Activated CD4-positive, alpha-beta memory T cell treated with anti-CD3 and anti-CD28 coated beads for 36 hours (primary cell): ENCODE measurements around the gene APBA2. TPM values are rescaled to one million over a fixed set of nuclear protein-coding genes. Genes with fewer than 3 reads are reported as not detected.
"Not testable (repeated sequence)": the region's sequence is repeated elsewhere in the genome, so short reads cannot be mapped to it uniquely, and the experiment has no call there.

Experiments used
- CTCF ChIA-PET: fragments of 350-600 bp; sonication (Branson Sonifier 250); formaldehyde crosslinking; loops from one replicate; lab custom pipeline; 2021; ENCODE audit warnings: antibody characterized with exemption, inconsistent platforms; lab: Charles Lee
- POLR2A ChIA-PET: fragments of 350-600 bp; sonication (Branson Sonifier 250); formaldehyde crosslinking; loops from one replicate; lab custom pipeline; 2021; ENCODE audit warnings: antibody characterized with exemption; lab: Charles Lee
- DNase-seq: peaks from one replicate; pipeline ENCODE4 v3.0.0-alpha.2; 2020
- H3K27ac Mint-ChIP-seq: one replicate; pipeline ENCODE4 v1.8.0; 2021; ENCODE audit warnings: mixed read lengths
- H3K27me3 Mint-ChIP-seq: one replicate; pipeline ENCODE4 v1.8.0; 2021; ENCODE audit warnings: mixed read lengths
- H3K36me3 Mint-ChIP-seq: one replicate; pipeline ENCODE4 v1.8.0; 2021; ENCODE audit warnings: mixed read lengths
- H3K4me1 Mint-ChIP-seq: one replicate; pipeline ENCODE4 v1.8.0; 2021; ENCODE audit warnings: low read depth, mixed read lengths
- H3K4me3 Mint-ChIP-seq: one replicate; pipeline ENCODE4 v1.8.0; 2021; ENCODE audit warnings: mild to moderate bottlenecking, mixed read lengths
- H3K9me3 Mint-ChIP-seq: one replicate; pipeline ENCODE4 v1.8.0; 2021; ENCODE audit warnings: mixed read lengths
- intact Hi-C: fragments of 100-400 bp; cut with micrococcal nuclease; formaldehyde crosslinking; loops from one replicate; pipeline ENCODE4 v1.15.1; 2023
- total RNA-seq, 2 experiments: library from RNA; stranded (reverse); gene quantifications; one replicate each; pipeline ENCODE4 v1.2.3, GENCODE V29; 2021

APBA2 gene
- total RNA-seq, 2 experiments from 2014 or later, result 6.4 to 8.9 TPM

GRCh38 chr15:28861589-28862293, 24.0 kb upstream of the APBA2 start:
- DNase-seq, intact Hi-C loops, H3K36me3 Mint-ChIP-seq, H3K9me3 Mint-ChIP-seq, H3K4me3 Mint-ChIP-seq, H3K27me3 Mint-ChIP-seq, H3K27ac Mint-ChIP-seq, CTCF ChIA-PET, H3K4me1 Mint-ChIP-seq, POLR2A ChIA-PET: not testable (repeated sequence)

GRCh38 chr15:28868744-28869345, 16.9 kb upstream of the APBA2 start:
- ChIA-PET POLR2A (no interaction called here), CTCF (no interaction called here)
- no peaks in the 10 kb centered on the region for H3K9me3 Mint-ChIP-seq
- no peak overlapping the region for H3K27ac Mint-ChIP-seq
- no peaks in the 10 kb centered on the region for H3K4me1 Mint-ChIP-seq
- no peaks in the 10 kb centered on the region for H3K36me3 Mint-ChIP-seq
- H3K27me3 Mint-ChIP-seq, result peaks cover 4% of the 10 kb centered on the region
- intact Hi-C loops, result no loop called here
- no peak overlapping the region for H3K4me3 Mint-ChIP-seq
- DNase-seq, result no peak

GRCh38 chr15:28871168-28871567, 14.6 kb upstream of the APBA2 start:
- H3K27me3 Mint-ChIP-seq, result peaks cover 4% of the 10 kb centered on the region
- H3K27ac Mint-ChIP-seq, result no peak overlapping the region
- intact Hi-C loops, result no loop called here
- no peaks in the 10 kb centered on the region for H3K36me3 Mint-ChIP-seq
- no peak for DNase-seq
- no peaks in the 10 kb centered on the region for H3K4me1 Mint-ChIP-seq
- POLR2A ChIA-PET, result interaction anchor here (0.6 kb wide), 1 partner anchor 399 kb away, joined by 3 read pairs; no protein-coding TSS in a partner anchor
- H3K4me3 Mint-ChIP-seq, result no peak overlapping the region
- H3K9me3 Mint-ChIP-seq, result no peaks in the 10 kb centered on the region
- CTCF ChIA-PET, result no interaction called here

GRCh38 chr15:28873006-28873405, 12.8 kb upstream of the APBA2 start:
- ChIA-PET POLR2A (no interaction called here), CTCF (interaction anchor here (1.7 kb wide), 1 partner anchor 102 kb away, joined by 5 read pairs; no protein-coding TSS in a partner anchor)
- Mint-ChIP-seq H3K4me3 (no peak overlapping the region), H3K36me3 (no peaks in the 10 kb centered on the region), H3K4me1 (no peaks in the 10 kb centered on the region), H3K27me3 (peaks cover 2% of the 10 kb centered on the region), H3K27ac (no peak overlapping the region), H3K9me3 (no peaks in the 10 kb centered on the region)
- DNase-seq, result no peak
- intact Hi-C loops, result no loop called here

- Mint-ChIP-seq H3K4me3 (no peak overlapping the region), H3K27me3 (no peaks in the 10 kb centered on the region), H3K4me1 (no peaks in the 10 kb centered on the region), H3K27ac (no peak overlapping the region), H3K9me3 (no peaks in the 10 kb centered on the region), H3K36me3 (no peaks in the 10 kb centered on the region)
- intact Hi-C loops, result no loop called here
- ChIA-PET POLR2A (no interaction called here), CTCF (interaction anchor here (1.7 kb wide), 1 partner anchor 101 kb away, joined by 5 read pairs; no protein-coding TSS in a partner anchor)
- no peak for DNase-seq
Observed at GRCh38 chr15:28873585-28874190, 12.1 kb upstream of the APBA2 start.

- CTCF ChIA-PET, result interaction anchor here (0.5 kb wide), 1 partner anchor 8 kb away, joined by 4 read pairs; no protein-coding TSS in a partner anchor
- Mint-ChIP-seq H3K4me1 (no peaks in the 10 kb centered on the region), H3K27me3 (no peaks in the 10 kb centered on the region), H3K9me3 (no peaks in the 10 kb centered on the region), H3K4me3 (no peak overlapping the region), H3K27ac (no peak overlapping the region), H3K36me3 (no peaks in the 10 kb centered on the region)
- POLR2A ChIA-PET, result no interaction called here
- intact Hi-C loops, result no loop called here
- no peak for DNase-seq
Observed at GRCh38 chr15:28875461-28876000, 10.2 kb upstream of the APBA2 start.

GRCh38 chr15:28876131-28876844, 9.5 kb upstream of the APBA2 start:
- ChIA-PET CTCF (no interaction called here), POLR2A (no interaction called here)
- Mint-ChIP-seq H3K27ac (no peak overlapping the region), H3K36me3 (no peaks in the 10 kb centered on the region), H3K9me3 (no peaks in the 10 kb centered on the region), H3K4me3 (no peak overlapping the region), H3K27me3 (no peaks in the 10 kb centered on the region), H3K4me1 (no peaks in the 10 kb centered on the region)
- DNase-seq, result no peak
- intact Hi-C loops, result no loop called here

- DNase-seq, result no peak
- no peaks in the 10 kb centered on the region for H3K36me3 Mint-ChIP-seq
- H3K27me3 Mint-ChIP-seq, result no peaks in the 10 kb centered on the region
- ChIA-PET POLR2A (no interaction called here), CTCF (no interaction called here)
- intact Hi-C loops, result no loop called here
- no peak overlapping the region for H3K27ac Mint-ChIP-seq
- no peaks in the 10 kb centered on the region for H3K9me3 Mint-ChIP-seq
- no peaks in the 10 kb centered on the region for H3K4me1 Mint-ChIP-seq
- H3K4me3 Mint-ChIP-seq, result no peak overlapping the region
Observed at GRCh38 chr15:28876845-28877185, 9.0 kb upstream of the APBA2 start.

GRCh38 chr15:28878209-28878608, 7.6 kb upstream of the APBA2 start:
- Mint-ChIP-seq H3K4me1 (no peaks in the 10 kb centered on the region), H3K36me3 (no peaks in the 10 kb centered on the region), H3K27me3 (no peaks in the 10 kb centered on the region), H3K27ac (no peak overlapping the region), H3K9me3 (no peaks in the 10 kb centered on the region), H3K4me3 (no peak overlapping the region)
- intact Hi-C loops, result no loop called here
- CTCF ChIA-PET, result no interaction called here
- DNase-seq, result no peak
- POLR2A ChIA-PET, result no interaction called here

GRCh38 chr15:28879551-28879950, 6.2 kb upstream of the APBA2 start:
- no peak overlapping the region for H3K27ac Mint-ChIP-seq
- H3K4me3 Mint-ChIP-seq, result no peak overlapping the region
- ChIA-PET POLR2A (no interaction called here), CTCF (no interaction called here)
- H3K36me3 Mint-ChIP-seq, result no peaks in the 10 kb centered on the region
- no peaks in the 10 kb centered on the region for H3K9me3 Mint-ChIP-seq
- no peaks in the 10 kb centered on the region for H3K27me3 Mint-ChIP-seq
- DNase-seq, result no peak
- H3K4me1 Mint-ChIP-seq, result no peaks in the 10 kb centered on the region
- intact Hi-C loops, result no loop called here

- ChIA-PET CTCF (no interaction called here), POLR2A (no interaction called here)
- no peaks in the 10 kb centered on the region for H3K27me3 Mint-ChIP-seq
- H3K36me3 Mint-ChIP-seq, result no peaks in the 10 kb centered on the region
- H3K4me3 Mint-ChIP-seq, result no peak overlapping the region
- H3K9me3 Mint-ChIP-seq, result no peaks in the 10 kb centered on the region
- no peak overlapping the region for H3K27ac Mint-ChIP-seq
- no peaks in the 10 kb centered on the region for H3K4me1 Mint-ChIP-seq
- no peak for DNase-seq
- intact Hi-C loops, result no loop called here
Observed at GRCh38 chr15:28880680-28881079, 5.1 kb upstream of the APBA2 start.

- Mint-ChIP-seq H3K4me1 (no peaks in the 10 kb centered on the region), H3K27me3 (no peaks in the 10 kb centered on the region), H3K36me3 (no peaks in the 10 kb centered on the region), H3K27ac (no peak overlapping the region), H3K4me3 (no peak overlapping the region), H3K9me3 (no peaks in the 10 kb centered on the region)
- ChIA-PET POLR2A (no interaction called here), CTCF (no interaction called here)
- no peak for DNase-seq
- intact Hi-C loops, result no loop called here
Observed at GRCh38 chr15:28881170-28881569, 4.6 kb upstream of the APBA2 start.
